ENCODE measurements around the gene HDAC4.

Gene HDAC4

DNA sequence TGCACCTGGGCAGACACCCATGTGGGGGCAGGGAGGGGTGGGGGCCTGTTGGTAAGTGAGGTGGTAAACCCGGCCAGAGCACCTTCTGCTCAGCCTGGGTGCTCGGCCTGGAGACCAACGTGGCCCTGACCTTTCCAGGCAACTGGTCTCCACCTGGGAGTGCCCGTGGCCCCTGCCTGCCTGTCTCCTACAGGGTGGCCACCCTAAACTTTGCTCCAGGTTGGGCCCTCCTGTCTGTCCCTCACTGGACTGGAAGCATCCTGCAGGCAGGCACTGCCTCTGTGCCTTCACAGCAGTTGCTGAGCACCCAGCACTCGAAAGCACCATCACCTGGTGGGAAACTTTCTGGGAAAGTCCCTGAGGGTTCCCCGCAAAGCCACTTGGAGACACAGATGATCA is 381.6 kb downstream of the HDAC4 start:
- Histone ChIP-seq H3K9me3 (ENCODE audit: control insufficient read depth, insufficient read depth, low read length) (peaks cover 14% of the 10 kb centered on the region), H3K27me3 (ENCODE audit: control insufficient read depth, insufficient read depth, low read length) (no peaks in the 10 kb centered on the region), H3K4me3 (ENCODE audit: low read length) (no peak overlapping the region), H3K36me3 (ENCODE audit: control insufficient read depth, insufficient read depth, low read length) (peaks cover 3% of the 10 kb centered on the region; the same call in 1 of the 2 replicates), H3K4me1 (ENCODE audit: control insufficient read depth, insufficient read depth, low read length) (no peaks in the 10 kb centered on the region), H3K27ac (ENCODE audit: low read length) (no peak overlapping the region)
- DNase-seq (ENCODE audit: low read depth, low spot score): no peak
- WGBS (ENCODE audit: insufficient coverage, insufficient read length): no CpG with 5 or more reads among the region's 6 CpGs

DNA sequence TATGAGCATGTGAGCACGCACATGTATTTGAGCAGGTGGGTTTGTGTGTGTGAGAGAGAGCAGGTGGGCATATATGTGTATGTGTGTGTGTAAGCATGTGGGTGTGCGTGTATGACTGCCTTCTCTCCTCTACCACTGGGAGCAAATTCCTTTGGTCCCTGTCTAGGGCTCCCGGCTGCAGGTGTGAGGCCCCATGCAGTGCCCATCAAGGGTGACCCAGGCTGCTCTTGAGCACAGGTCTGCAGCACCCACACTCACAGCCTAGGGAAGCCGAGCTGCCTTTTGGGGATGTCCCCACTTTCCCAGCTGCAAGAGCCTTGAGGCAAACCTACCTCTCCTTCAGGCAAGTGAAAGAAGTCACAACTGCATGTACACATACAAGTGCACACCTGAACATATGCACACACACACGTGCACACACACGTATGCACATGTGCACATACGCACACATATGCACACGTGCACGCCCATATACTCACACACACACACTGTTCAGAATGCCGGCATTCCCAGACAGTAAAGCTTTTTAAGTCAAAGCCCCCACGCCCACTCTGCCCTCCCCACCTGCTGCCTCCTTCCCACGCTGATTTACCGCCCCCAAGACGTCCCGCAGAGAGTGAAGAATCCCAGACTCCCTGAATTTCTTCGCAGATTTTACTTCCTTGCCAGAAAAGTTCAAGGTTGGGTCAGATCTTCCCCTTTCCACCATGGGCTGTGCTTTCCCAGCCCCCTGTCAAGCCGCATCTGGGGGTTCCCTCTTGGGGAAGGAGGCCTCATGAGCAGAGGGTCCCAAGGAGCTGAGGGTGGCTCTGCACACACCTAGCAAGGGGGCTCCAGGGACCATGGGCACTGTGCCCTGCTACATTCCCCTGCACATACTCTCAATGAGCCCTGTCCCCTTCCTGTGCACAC is 382.3 kb downstream of the HDAC4 start:
- no peak overlapping the region for H3K27ac ChIP-seq (ENCODE audit: low read length)
- H3K36me3 ChIP-seq (ENCODE audit: control insufficient read depth, insufficient read depth, low read length): peaks cover 3% of the 10 kb centered on the region; the same call in 1 of the 2 replicates
- H3K4me1 ChIP-seq (ENCODE audit: control insufficient read depth, insufficient read depth, low read length): no peaks in the 10 kb centered on the region
- no peaks in the 10 kb centered on the region for H3K27me3 ChIP-seq (ENCODE audit: control insufficient read depth, insufficient read depth, low read length)
- no peak for DNase-seq (ENCODE audit: low read depth, low spot score)
- no peak overlapping the region for H3K4me3 ChIP-seq (ENCODE audit: low read length)
- H3K9me3 ChIP-seq (ENCODE audit: control insufficient read depth, insufficient read depth, low read length): peaks cover 14% of the 10 kb centered on the region
- WGBS (ENCODE audit: insufficient coverage, insufficient read length): no CpG with 5 or more reads among the region's 17 CpGs

DNA sequence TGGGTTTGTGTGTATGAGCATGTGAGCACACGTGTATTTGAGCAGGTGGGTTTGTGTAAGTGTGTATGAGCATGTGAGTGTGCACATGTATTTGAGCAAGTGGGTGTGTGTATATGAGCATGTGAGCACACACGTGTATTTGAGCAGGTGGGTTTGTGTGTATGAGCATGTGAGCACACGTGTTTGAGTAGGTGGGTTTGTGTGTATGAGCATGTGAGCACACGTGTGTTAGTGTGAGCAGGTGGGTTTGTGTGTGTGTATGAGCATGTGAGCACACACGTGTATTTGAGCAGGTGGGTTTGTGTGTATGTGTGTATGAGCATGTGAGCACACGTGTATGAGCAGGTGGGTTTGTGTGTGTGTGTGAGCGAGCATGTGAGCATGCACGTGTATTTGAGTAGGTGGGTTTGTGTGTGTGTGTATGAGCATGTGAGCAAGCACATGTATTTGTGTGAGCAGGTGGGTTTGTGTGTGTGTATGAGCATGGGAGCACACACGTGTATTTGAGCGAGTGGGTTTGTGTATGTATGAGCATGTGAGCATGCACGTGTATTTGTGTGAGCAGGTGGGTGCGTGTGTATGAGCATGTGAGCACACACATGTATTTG is 383.2 kb downstream of the HDAC4 start:
- no peak for DNase-seq (ENCODE audit: low read depth, low spot score)
- no peak overlapping the region for H3K4me3 ChIP-seq (ENCODE audit: low read length)
- peaks cover 20% of the 10 kb centered on the region for H3K9me3 ChIP-seq (ENCODE audit: control insufficient read depth, insufficient read depth, low read length)
- peaks cover 3% of the 10 kb centered on the region; the same call in 1 of the 2 replicates for H3K36me3 ChIP-seq (ENCODE audit: control insufficient read depth, insufficient read depth, low read length)
- no peak overlapping the region for H3K27ac ChIP-seq (ENCODE audit: low read length)
- no CpG with 5 or more reads among the region's 12 CpGs for WGBS (ENCODE audit: insufficient coverage, insufficient read length)
- H3K4me1 ChIP-seq (ENCODE audit: control insufficient read depth, insufficient read depth, low read length): no peaks in the 10 kb centered on the region
- H3K27me3 ChIP-seq (ENCODE audit: control insufficient read depth, insufficient read depth, low read length): no peaks in the 10 kb centered on the region

- no peaks in the 10 kb centered on the region for H3K4me1 ChIP-seq (ENCODE audit: control insufficient read depth, insufficient read depth, low read length)
- no peak for DNase-seq (ENCODE audit: low read depth, low spot score)
- H3K27me3 ChIP-seq (ENCODE audit: control insufficient read depth, insufficient read depth, low read length): no peaks in the 10 kb centered on the region
- WGBS (ENCODE audit: insufficient coverage, insufficient read length): no CpG with 5 or more reads among the region's 19 CpGs
- peaks cover 3% of the 10 kb centered on the region; the same call in 1 of the 2 replicates for H3K36me3 ChIP-seq (ENCODE audit: control insufficient read depth, insufficient read depth, low read length)
- H3K27ac ChIP-seq (ENCODE audit: low read length): no peak overlapping the region
- H3K9me3 ChIP-seq (ENCODE audit: control insufficient read depth, insufficient read depth, low read length): peaks cover 31% of the 10 kb centered on the region
- no peak overlapping the region for H3K4me3 ChIP-seq (ENCODE audit: low read length)
Measured at GRCh38 chr2:239015901-239016675, 384.7 kb downstream of the HDAC4 start.

GRCh38 chr2:239015218-239015900 is 385.5 kb downstream of the HDAC4 start:
- H3K27ac ChIP-seq (ENCODE audit: low read length): no peak overlapping the region
- H3K4me3 ChIP-seq (ENCODE audit: low read length): no peak overlapping the region
- H3K27me3 ChIP-seq (ENCODE audit: control insufficient read depth, insufficient read depth, low read length): no peaks in the 10 kb centered on the region
- H3K4me1 ChIP-seq (ENCODE audit: control insufficient read depth, insufficient read depth, low read length): no peaks in the 10 kb centered on the region
- WGBS (ENCODE audit: insufficient coverage, insufficient read length): no CpG with 5 or more reads among the region's 25 CpGs
- DNase-seq (ENCODE audit: low read depth, low spot score): no peak
- peaks cover 3% of the 10 kb centered on the region; the same call in 1 of the 2 replicates for H3K36me3 ChIP-seq (ENCODE audit: control insufficient read depth, insufficient read depth, low read length)
- peaks cover 30% of the 10 kb centered on the region for H3K9me3 ChIP-seq (ENCODE audit: control insufficient read depth, insufficient read depth, low read length)

- H3K36me3 ChIP-seq (ENCODE audit: control insufficient read depth, insufficient read depth, low read length): peaks cover 3% of the 10 kb centered on the region; the same call in 1 of the 2 replicates
- H3K27me3 ChIP-seq (ENCODE audit: control insufficient read depth, insufficient read depth, low read length): no peaks in the 10 kb centered on the region
- no CpG with 5 or more reads among the region's 9 CpGs for WGBS (ENCODE audit: insufficient coverage, insufficient read length)
- no peak overlapping the region for H3K4me3 ChIP-seq (ENCODE audit: low read length)
- peaks cover 28% of the 10 kb centered on the region for H3K9me3 ChIP-seq (ENCODE audit: control insufficient read depth, insufficient read depth, low read length)
- no peak overlapping the region for H3K27ac ChIP-seq (ENCODE audit: low read length)
- no peak for DNase-seq (ENCODE audit: low read depth, low spot score)
- no peaks in the 10 kb centered on the region for H3K4me1 ChIP-seq (ENCODE audit: control insufficient read depth, insufficient read depth, low read length)
Measured at GRCh38 chr2:239014458-239015217, 386.2 kb downstream of the HDAC4 start.

DNA sequence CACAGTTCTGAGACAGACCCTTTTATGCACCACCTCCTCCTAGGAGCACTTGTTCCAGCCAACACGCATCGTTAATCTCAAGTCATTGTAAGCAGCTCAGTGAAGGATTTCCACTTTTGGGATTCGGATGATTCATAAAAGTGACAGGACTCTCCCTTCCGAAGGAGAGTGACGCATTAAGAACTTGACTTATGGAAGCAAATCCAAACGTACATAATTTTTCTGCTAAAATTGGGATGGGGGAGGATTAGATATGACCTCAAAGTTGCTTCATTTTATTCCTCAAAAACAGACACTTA is 387.2 kb downstream of the HDAC4 start:
- DNase-seq (ENCODE audit: low read depth, low spot score): no peak
- no CpG with 5 or more reads among the region's 6 CpGs for WGBS (ENCODE audit: insufficient coverage, insufficient read length)
- H3K4me3 ChIP-seq (ENCODE audit: low read length): no peak overlapping the region
- H3K9me3 ChIP-seq (ENCODE audit: control insufficient read depth, insufficient read depth, low read length): peaks cover 26% of the 10 kb centered on the region
- H3K27me3 ChIP-seq (ENCODE audit: control insufficient read depth, insufficient read depth, low read length): no peaks in the 10 kb centered on the region
- H3K4me1 ChIP-seq (ENCODE audit: control insufficient read depth, insufficient read depth, low read length): no peaks in the 10 kb centered on the region
- H3K36me3 ChIP-seq (ENCODE audit: control insufficient read depth, insufficient read depth, low read length): peaks cover 3% of the 10 kb centered on the region; the same call in 1 of the 2 replicates
- no peak overlapping the region for H3K27ac ChIP-seq (ENCODE audit: low read length)

DNA sequence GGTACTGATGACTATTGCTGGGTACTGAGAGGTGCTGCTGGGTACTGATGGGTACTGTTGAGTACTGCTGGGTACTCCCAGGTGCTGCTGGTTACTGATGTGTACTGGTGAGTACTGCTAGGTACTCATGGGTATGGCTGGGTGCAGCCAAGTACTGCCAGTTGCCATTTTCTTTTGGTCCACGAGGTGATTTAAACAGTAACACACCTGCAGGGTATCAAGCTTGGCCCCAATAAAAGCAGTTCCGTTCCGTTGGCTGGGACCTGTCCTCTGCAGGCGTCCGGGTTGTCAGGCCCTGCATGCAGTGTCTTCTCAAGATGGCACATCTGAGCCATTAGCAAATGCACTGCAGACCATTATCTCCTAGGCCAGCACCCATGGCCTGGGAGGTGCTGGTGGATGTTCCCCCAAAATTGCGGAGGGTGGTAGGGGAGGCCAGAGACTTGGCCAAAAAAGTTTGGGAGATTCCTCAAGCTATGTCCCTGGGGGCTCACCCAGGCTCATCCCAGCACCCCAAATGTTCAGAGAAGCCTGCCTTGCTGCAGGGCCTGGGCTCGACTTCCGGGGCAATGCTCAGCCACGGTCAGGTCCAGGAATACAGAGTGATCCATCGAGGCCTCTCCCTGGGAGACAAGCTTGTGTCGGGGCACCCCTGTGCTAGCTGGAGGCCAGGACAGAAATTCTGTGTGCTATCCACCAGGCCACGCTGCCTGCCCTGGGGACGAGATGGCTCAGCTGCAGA is 387.7 kb downstream of the HDAC4 start:
- WGBS (ENCODE audit: insufficient coverage, insufficient read length): no CpG with 5 or more reads among the region's 13 CpGs
- H3K27ac ChIP-seq (ENCODE audit: low read length): no peak overlapping the region
- H3K9me3 ChIP-seq (ENCODE audit: control insufficient read depth, insufficient read depth, low read length): peaks cover 22% of the 10 kb centered on the region
- H3K4me3 ChIP-seq (ENCODE audit: low read length): no peak overlapping the region
- no peaks in the 10 kb centered on the region for H3K27me3 ChIP-seq (ENCODE audit: control insufficient read depth, insufficient read depth, low read length)
- H3K4me1 ChIP-seq (ENCODE audit: control insufficient read depth, insufficient read depth, low read length): no peaks in the 10 kb centered on the region
- H3K36me3 ChIP-seq (ENCODE audit: control insufficient read depth, insufficient read depth, low read length): no peaks in the 10 kb centered on the region
- no peak for DNase-seq (ENCODE audit: low read depth, low spot score)

GRCh38 chr2:239012228-239012627 is 388.6 kb downstream of the HDAC4 start:
- H3K27me3 ChIP-seq (ENCODE audit: control insufficient read depth, insufficient read depth, low read length): no peaks in the 10 kb centered on the region
- WGBS (ENCODE audit: insufficient coverage, insufficient read length): no CpG with 5 or more reads among the region's 9 CpGs
- H3K36me3 ChIP-seq (ENCODE audit: control insufficient read depth, insufficient read depth, low read length): no peaks in the 10 kb centered on the region
- H3K4me3 ChIP-seq (ENCODE audit: low read length): no peak overlapping the region
- H3K9me3 ChIP-seq (ENCODE audit: control insufficient read depth, insufficient read depth, low read length): peaks cover 21% of the 10 kb centered on the region
- H3K27ac ChIP-seq (ENCODE audit: low read length): no peak overlapping the region
- no peak for DNase-seq (ENCODE audit: low read depth, low spot score)
- no peaks in the 10 kb centered on the region for H3K4me1 ChIP-seq (ENCODE audit: control insufficient read depth, insufficient read depth, low read length)

All from iPS DF 6.9 (cell line).